GDM1 (cell line): ENCODE results near the gene ATP6V0A1.
A peak's percentile ranks its signal among the peaks of the same experiment; 100 is the strongest.

ENCODE experiments used
- DNase-seq: peaks from one replicate; lab custom pipeline; 2025; lab: John Stamatoyannopoulos, UW

Gene ATP6V0A1

DNA sequence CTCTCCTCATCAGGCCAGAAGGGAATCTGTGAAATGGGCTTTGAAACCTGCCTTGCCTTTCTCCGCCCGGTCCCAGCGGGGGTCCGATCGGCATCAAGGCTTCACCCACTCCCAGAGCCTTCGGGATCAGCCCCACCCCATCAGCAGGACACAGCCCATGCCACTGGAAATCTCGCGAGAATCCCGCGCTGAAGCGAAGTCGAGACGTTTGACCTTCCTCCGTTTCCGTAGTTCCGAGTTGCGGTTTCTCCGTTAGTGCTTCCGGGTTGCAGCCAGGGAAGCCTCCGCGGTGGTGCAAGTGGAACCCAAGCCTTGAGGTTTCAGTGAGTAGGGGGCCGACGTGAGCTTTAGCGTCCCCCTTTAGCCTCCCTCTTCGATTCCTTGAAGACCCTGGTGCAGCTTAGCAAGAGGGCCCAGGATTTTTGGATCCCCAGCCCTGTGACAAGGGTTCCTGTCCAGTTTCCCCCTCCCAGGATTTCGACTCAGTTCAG is 103.3 kb downstream of the ATP6V0A1 start, which contains the start of gene COASY:
Gene COASY (plus strand): TSS at position 252 of the 491 bp plus-strand sequence. CDS start 475 bp downstream, outside the sequence.
- peak; percentile 88 for DNase-seq

DNA sequence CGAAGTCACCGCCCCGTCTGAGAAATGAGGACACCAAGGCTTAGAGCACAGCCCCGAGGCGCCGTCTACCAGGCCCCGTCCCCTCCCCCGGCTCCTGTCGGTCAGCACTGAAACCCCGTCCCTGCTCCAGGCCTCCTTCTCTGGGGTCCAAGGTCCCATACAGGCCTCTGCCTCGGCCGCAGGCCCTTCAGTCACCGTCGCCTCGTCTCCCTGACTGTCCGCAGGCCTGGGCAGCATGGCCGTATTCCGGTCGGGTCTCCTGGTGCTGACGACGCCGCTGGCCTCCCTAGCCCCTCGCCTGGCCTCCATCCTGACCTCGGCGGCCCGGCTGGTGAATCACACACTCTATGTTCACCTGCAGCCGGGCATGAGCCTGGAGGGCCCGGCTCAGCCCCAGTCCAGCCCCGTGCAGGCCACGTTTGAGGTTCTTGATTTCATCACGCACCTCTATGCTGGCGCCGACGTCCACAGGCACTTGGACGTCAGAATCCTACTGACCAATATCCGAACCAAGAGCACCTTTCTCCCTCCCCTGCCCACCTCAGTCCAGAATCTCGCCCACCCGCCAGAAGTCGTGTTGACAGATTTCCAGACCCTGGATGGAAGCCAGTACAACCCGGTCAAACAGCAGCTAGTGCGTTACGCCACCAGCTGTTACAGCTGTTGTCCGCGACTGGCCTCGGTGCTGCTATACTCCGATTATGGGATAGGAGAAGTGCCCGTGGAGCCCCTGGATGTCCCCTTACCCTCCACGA is 103.9 kb downstream of the ATP6V0A1 start:
- DNase-seq = no peak

DNA sequence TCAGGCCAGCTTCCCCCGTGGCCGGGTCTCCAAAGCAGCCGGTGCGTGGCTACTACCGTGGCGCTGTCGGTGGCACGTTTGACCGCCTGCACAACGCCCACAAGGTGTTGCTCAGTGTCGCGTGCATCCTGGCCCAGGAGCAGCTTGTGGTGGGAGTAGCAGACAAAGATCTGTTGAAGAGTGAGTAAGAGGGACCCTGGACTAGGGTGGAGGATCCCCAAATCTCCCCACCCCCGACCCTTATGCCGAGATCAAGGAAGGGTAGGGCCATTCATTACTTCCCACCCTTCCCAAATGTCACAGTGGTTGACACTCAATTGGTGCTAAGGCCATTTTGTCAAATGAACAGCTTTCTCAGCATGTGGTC is 104.4 kb downstream of the ATP6V0A1 start:
- no peak for DNase-seq

DNA sequence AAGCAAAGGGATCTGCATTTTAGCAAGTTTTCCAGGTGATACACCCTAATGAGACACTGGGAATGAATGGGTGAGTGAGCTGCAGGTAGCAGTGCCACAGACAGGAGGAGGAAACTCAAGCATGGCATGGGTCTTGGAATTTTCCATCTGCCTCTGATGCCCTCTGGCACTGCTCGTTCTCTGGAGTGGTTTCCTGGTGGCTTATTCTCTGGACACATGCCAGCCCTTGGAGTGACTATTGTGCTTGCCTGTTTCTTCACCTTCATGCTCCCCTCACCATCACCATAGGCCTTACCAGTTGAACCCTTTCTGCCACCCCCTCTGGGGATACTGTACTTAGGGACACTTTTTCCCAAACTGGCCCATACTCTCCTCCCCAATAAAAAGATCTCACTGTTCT is 104.9 kb downstream of the ATP6V0A1 start:
- DNase-seq = no peak

DNA sequence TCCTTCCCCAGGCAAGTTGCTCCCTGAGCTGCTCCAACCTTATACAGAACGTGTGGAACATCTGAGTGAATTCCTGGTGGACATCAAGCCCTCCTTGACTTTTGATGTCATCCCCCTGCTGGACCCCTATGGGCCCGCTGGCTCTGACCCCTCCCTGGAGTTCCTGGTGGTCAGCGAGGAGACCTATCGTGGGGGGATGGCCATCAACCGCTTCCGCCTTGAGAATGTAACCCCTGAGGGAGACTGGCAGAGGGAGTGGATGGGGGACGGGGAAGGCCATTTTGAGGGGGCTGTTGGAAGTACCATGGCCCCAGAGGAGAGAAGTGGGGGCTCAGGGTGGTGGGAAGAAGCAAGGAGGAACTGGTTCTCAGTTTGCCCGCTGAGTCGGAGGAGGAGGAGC is 105.3 kb downstream of the ATP6V0A1 start:
- DNase-seq = no peak

DNA sequence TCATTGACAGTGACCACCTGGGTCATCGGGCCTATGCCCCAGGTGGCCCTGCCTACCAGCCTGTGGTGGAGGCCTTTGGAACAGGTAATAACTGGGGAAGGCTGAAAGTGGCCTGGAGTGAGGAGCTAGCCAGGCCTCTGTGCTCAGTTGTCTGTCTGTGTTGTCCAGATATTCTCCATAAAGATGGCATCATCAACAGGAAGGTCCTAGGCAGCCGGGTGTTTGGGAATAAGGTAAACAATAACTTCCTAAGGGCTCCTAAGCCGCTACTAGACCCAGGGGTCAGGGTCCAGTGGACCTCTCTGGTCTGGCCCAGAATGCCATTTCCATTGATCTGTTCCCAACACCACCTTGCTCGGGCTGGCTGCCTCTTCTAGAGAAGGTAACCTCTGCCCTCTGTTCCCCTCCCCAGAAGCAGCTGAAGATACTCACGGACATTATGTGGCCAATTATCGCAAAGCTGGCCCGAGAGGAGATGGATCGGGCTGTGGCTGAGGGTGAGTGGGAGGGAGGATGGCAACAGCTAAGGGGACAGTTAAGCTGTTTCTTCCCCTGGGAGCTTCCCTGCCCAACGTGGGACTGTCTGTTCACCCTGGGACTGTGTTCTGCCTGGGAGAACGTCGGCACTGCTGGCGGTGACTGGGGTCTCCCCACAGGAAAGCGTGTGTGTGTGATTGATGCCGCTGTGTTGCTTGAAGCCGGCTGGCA is 106.3 kb downstream of the ATP6V0A1 start:
- no peak for DNase-seq

DNA sequence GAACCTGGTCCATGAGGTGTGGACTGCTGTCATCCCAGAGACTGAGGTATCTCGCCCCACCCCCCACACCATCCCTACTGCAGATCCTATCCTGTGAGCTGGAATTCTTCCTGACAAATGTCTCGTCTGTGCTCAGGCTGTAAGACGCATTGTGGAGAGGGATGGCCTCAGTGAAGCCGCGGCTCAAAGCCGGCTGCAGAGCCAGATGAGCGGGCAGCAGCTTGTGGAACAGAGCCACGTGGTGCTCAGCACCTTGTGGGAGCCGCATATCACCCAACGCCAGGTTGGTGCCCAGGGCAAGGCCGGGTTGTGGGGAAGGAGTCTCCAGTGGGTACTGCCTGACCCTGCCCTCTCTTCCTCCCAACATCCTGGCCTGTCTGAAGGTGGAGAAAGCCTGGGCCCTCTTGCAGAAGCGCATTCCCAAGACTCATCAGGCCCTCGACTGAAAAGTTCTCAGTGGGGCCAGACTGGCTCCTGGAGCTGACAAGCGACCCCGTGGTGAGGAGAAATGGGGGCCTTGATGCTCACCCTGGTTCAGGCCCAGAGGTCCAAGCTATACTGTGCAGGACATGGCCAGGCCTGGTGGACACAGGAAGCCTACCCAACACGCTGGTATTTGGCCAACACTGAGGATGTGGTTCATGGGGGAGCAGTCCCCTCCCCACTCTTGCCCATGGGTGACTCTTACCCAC is 107.0 kb downstream of the ATP6V0A1 start:
- no peak for DNase-seq

DNA sequence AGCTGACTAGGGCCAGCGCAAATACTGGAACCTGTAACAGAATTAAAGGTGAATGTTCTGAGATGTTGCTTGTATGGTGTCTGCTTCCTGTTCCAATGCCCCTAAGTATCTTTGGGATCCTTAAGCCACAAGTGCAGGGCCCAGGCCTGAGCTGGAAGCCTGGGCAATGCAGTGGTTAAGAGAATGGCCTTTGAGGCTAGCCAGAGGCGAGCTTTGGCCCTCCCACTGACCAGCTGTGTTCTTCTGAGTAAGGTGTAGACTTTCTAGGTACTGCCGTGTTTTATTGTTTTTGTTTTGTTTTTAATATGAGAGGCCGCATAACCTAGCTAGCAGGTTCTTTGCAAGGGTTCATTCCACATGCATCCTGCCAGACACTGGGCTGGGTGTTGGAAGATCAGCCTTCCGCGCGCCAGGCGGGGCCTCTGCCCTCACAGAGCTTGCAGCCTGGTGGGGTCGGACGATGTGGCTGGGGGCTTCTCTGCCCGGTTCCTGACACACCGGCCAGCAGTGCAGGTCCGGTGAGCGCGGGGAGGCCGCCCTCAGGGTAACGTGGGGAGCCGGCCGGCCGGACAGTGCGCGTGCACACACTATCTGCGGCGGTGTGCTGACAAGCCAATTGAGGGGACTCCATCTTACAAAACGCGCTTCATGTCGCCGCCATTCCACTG is 107.7 kb downstream of the ATP6V0A1 start:
- no peak for DNase-seq

DNA sequence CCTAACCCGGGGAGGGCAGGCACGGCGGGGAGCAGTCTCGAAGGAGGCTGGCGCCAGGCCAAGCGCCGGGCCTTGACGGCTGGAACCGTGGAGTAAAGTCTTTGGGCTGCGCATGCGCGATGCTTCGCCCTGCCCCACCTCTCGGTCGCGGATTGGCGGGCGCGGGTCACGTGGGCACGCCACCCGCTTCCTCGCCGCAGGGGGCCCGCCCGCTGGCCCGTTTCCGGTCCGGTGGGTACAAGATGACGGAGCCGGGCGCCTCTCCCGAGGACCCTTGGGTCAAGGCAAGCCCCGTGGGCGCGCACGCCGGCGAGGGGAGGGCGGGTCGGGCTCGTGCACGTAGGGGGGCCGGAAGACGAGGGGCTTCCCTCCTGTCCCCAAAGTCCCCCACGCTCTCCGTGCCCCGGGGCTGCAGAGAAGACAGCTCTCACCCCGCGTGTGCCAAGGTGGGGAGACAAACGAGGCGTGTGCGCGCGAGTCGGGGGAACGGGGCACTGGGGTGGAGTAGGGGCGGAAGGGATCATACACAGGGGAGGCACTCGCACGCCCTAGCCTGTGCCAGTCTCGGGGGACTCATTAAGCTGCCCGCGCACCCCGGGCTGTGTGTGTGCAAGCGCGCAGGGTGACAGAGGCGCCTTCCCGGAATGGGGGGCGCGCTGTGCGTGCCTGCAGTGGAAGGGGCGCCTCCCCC is 108.3 kb downstream of the ATP6V0A1 start, which contains the start of gene MLX:
Gene MLX (plus strand): TSS at position 218 of the 691 bp plus-strand sequence. CDS start 25 bp downstream, at position 243.
- peak; percentile 83 for DNase-seq

DNA sequence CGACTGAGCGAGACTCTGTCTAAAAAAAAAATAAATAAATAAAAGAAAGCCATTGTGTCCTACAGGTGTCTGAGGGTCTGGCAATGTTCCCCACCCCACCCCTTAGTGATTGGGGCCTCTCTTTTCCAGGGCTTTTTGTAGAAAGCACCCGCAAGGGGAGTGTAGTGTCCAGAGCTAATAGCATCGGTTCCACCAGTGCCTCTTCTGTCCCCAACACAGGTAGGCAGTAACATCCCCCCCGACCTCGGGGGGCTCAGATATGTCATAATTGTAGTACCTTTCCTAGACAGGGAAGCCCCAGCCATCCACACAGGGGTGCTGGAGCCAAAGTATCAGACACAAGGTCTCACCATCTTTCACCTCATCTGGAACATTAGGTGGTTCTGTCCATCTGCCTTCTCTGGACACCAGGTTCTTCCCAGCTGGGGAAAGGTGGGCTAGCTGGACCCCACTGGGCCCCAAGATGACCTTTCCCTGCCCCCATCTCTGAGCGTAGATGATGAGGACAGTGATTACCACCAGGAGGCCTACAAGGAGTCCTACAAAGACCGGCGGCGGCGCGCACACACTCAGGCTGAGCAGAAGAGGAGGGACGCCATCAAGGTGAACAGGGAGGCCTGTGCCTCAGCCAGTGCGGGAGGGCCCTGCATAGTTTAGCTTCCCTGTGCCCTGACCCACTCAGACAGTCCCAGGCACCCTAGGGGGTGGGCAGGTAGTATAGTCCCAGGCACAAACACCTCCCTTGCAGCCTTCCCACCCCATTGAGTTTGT is 109.8 kb downstream of the ATP6V0A1 start:
- no peak for DNase-seq

DNA sequence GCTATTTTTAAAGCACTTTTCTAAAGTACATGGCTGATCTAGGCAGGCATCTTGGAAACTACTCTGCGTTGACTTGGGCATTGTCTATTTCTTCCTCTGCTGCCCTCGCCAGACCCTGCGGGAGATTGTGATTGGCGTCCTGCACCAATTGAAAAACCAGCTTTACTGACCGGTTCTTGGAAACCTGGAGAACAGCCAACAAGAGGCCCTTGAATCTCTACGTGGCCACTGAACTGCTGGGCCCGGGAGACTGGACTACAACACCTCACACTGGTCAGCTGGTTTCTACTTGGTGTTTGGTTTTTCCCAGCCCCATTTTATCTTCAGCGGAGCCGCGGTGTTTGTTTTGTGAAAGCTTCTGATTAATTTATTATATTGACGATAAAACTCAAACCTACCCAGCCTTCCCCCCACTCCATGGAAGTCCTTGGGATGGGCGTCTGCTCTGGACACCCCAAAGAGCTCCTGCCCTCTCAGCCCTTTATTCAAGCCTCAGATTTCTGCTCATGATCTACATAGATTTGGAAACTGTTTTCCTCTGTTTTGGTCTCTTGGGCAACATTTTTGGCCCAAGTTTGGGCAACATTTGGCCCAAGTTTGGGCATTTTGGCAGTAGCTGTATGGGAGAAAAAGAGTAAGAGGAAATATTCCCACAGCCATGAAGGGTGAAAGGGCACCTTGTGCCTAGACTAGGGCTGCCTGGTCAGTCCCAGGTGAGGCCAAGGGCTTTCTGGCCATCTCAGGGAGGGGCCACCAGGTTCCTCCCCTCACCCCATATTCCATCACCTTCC is 113.0 kb downstream of the ATP6V0A1 start:
- DNase-seq = no peak
